AG04450 (cell line): ENCODE measurements around the gene IGLL1. TPM values are rescaled to one million over a fixed set of nuclear protein-coding genes. Genes with fewer than 3 reads are reported as not detected.
"Not testable (repeated sequence)": the region's sequence is repeated elsewhere in the genome, so short reads cannot be mapped to it uniquely, and the experiment has no call there.

ENCODE experiments used
- CTCF ChIA-PET: fragments of 300-600, 350-600 bp; formaldehyde crosslinking; extraction: SDS; loops from one replicate; lab custom pipeline; 2022; ENCODE audit warnings: antibody characterized with exemption, inconsistent platforms; lab: Charles Lee
- POLR2A ChIA-PET: fragments of 350-600 bp; formaldehyde crosslinking; extraction: SDS; loops from one replicate; lab custom pipeline; 2021; ENCODE audit warnings: antibody characterized with exemption, inconsistent platforms; lab: Yijun Ruan, JAX
- DNase-seq: peaks from one replicate; pipeline ENCODE4 v3.0.0-alpha.2; 2011; ENCODE audit warnings: low read depth, low spot score
- H3K27ac ChIP-seq: one replicate; pipeline ENCODE4 v1.5.1; 2012; ENCODE audit warnings: low read depth, low read length, control low read depth
- H3K27me3 ChIP-seq: one replicate; pipeline ENCODE4 v1.6.0; 2012; ENCODE audit warnings: low read length; ENCODE audit not compliant: control insufficient read depth, insufficient read depth
- H3K4me3 ChIP-seq: 2 replicates; pipeline ENCODE4 v1.5.1; 2011; ENCODE audit warnings: mild to moderate bottlenecking, low read depth, low read length, control low read depth
- H3K9me3 ChIP-seq: 2 replicates; pipeline ENCODE4 v1.5.1; 2012; ENCODE audit warnings: low read length; ENCODE audit not compliant: control insufficient read depth, insufficient read depth
- CTCF ChIP-seq: IDR thresholded peaks from 2 replicates; pipeline ENCODE4 v1.5.1; 2011; ENCODE audit warnings: low read depth, low read length, control low read depth, inconsistent platforms
- polyA plus RNA-seq: library from polyadenylated mRNA; depleted of rRNA; stranded (reverse); fragments of >200 nt; gene quantifications from 2 replicates; pipeline ENCODE4 v1.2.3, GENCODE V29; 2011

The IGLL1 gene
- polyA plus RNA-seq, 1 experiment = not detected

- Histone ChIP-seq H3K27ac (no peak overlapping the region), H3K9me3 (no peaks in the 10 kb centered on the region), H3K4me3 (no peak overlapping the region), H3K27me3 (peaks cover 32% of the 10 kb centered on the region)
- no peak for DNase-seq
- CTCF ChIA-PET = no interaction called here
- TF ChIP-seq CTCF = no peak
- POLR2A ChIA-PET = no interaction called here
These were observed 14.7 kb downstream of the IGLL1 start for GRCh38 chr22:23565305-23565914.

GRCh38 chr22:23564276-23564675 lies 15.8 kb downstream of the IGLL1 start:
- CTCF ChIA-PET = interaction anchor here (0.6 kb wide), 1 partner anchor 391 kb away, joined by 3 read pairs; no protein-coding TSS in a partner anchor

GRCh38 chr22:23563111-23563510 lies 17.0 kb downstream of the IGLL1 start:
- no peak for TF ChIP-seq CTCF
- Histone ChIP-seq H3K27ac (no peak overlapping the region), H3K27me3 (peaks cover 30% of the 10 kb centered on the region), H3K9me3 (no peaks in the 10 kb centered on the region), H3K4me3 (no peak overlapping the region)
- ChIA-PET POLR2A (no interaction called here), CTCF (no interaction called here)
- DNase-seq = no peak

More at GRCh38 chr22:23564276-23564675, 15.8 kb downstream of the IGLL1 start:
- POLR2A ChIA-PET = no interaction called here
- no peak overlapping the region for H3K27ac ChIP-seq
- H3K9me3 ChIP-seq = no peaks in the 10 kb centered on the region
- no peak for TF ChIP-seq CTCF
- DNase-seq = no peak
- H3K27me3 ChIP-seq = peaks cover 32% of the 10 kb centered on the region
- H3K4me3 ChIP-seq = no peak overlapping the region

GRCh38 chr22:23562186-23562585 lies 17.9 kb downstream of the IGLL1 start:
- Histone ChIP-seq H3K4me3 (no peak overlapping the region), H3K27ac (no peak overlapping the region), H3K27me3 (peaks cover 26% of the 10 kb centered on the region), H3K9me3 (no peaks in the 10 kb centered on the region)
- DNase-seq = no peak
- no peak for TF ChIP-seq CTCF
- ChIA-PET POLR2A (no interaction called here), CTCF (interaction anchor here (0.6 kb wide), 1 partner anchor 289 kb away, joined by 3 read pairs; no protein-coding TSS in a partner anchor)

GRCh38 chr22:23561025-23561510 lies 19.0 kb downstream of the IGLL1 start:
- peaks cover 18% of the 10 kb centered on the region for H3K27me3 ChIP-seq
- H3K27ac ChIP-seq, POLR2A ChIA-PET, DNase-seq, H3K4me3 ChIP-seq, H3K9me3 ChIP-seq: not testable (repeated sequence)
- CTCF ChIA-PET = interaction anchor here (0.7 kb wide), 1 partner anchor 175 kb away, joined by 4 read pairs; no protein-coding TSS in a partner anchor

DNA sequence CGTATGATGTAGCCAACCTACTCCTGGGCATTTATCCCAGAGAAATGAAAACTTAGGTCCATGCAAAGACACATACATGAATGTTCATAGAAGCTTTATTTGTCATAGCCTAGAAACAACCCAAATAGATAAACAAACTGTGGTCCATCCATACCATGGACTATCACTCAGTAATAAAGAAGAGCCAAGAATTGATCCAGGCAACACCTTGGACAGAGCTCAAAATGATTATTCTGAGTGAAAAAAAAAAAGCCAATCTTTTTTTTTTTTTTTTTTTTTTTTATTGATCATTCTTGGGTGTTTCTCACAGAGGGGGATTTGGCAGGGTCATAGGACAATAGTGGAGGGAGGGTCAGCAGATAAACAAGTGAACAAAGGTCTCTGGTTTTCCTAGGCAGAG lies 19.9 kb downstream of the IGLL1 start:
- DNase-seq, H3K4me3 ChIP-seq, H3K9me3 ChIP-seq, POLR2A ChIA-PET, CTCF ChIA-PET, H3K27ac ChIP-seq, H3K27me3 ChIP-seq: not testable (repeated sequence)
